Lower lobe of right lung (tissue), 2 donors: ENCODE results near the gene ZNF697. TPM values are rescaled to one million over a fixed set of nuclear protein-coding genes. Genes with fewer than 3 reads are reported as not detected.
"Not testable (repeated sequence)": the region's sequence is repeated elsewhere in the genome, so short reads cannot be mapped to it uniquely, and the experiment has no call there.

Experiments used
- ATAC-seq, 2 donors: fragments of 200-7000 bp; cut with Tn5 transposase; one replicate each; pipeline ENCODE4 v1.9.1; 2020 to 2022; ENCODE audit warnings: mild to moderate bottlenecking in 2 of 2, moderate library complexity in 2 of 2
- DNase-seq: peaks from one replicate; pipeline ENCODE4 v3.0.0-alpha.2; 2020
- H3K27ac ChIP-seq: fragments of 200-600 bp; one replicate; pipeline ENCODE4 v1.8.0; 2022
- H3K27me3 ChIP-seq: fragments of 200-600 bp; one replicate; pipeline ENCODE4 v1.8.0; 2022; ENCODE audit warnings: low read depth
- H3K36me3 ChIP-seq: fragments of 200-600 bp; one replicate; pipeline ENCODE4 v1.8.0; 2022; ENCODE audit warnings: mild to moderate bottlenecking
- H3K4me1 ChIP-seq: fragments of 200-600 bp; one replicate; pipeline ENCODE4 v1.8.0; 2022
- H3K4me3 ChIP-seq: fragments of 200-600 bp; one replicate; pipeline ENCODE4 v1.8.0; 2022; ENCODE audit warnings: mild to moderate bottlenecking
- H3K9me3 ChIP-seq: fragments of 200-600 bp; one replicate; pipeline ENCODE4 v1.8.0; 2022
- intact Hi-C: fragments of 100-400 bp; cut with DNase I; formaldehyde crosslinking; loops from one replicate; pipeline ENCODE4 v1.11.0; 2022
- total RNA-seq: library from RNA; stranded (reverse); fragmentation: NEBNext Ultra II Directional; extraction: Animal tissue kit (Norgen Biotek cat#: 25700); gene quantifications from one replicate; pipeline ENCODE4 v1.2.1, GENCODE V29; 2021
- TF ChIP-seq, protein P1 (sequence below): fragments of 200-600 bp; IDR thresholded peaks from one replicate; pipeline ENCODE4 v1.8.0; 2022; ENCODE audit warnings: antibody characterized with exemption, mild to moderate bottlenecking
- donor health status: DM: no; HTN: yes; CAD: no; lungs with severe emphysema.

The ZNF697 gene
- total RNA-seq, 1 donor from 2014 or later = 8.7 TPM

- TF ChIP-seq, protein P1, sequence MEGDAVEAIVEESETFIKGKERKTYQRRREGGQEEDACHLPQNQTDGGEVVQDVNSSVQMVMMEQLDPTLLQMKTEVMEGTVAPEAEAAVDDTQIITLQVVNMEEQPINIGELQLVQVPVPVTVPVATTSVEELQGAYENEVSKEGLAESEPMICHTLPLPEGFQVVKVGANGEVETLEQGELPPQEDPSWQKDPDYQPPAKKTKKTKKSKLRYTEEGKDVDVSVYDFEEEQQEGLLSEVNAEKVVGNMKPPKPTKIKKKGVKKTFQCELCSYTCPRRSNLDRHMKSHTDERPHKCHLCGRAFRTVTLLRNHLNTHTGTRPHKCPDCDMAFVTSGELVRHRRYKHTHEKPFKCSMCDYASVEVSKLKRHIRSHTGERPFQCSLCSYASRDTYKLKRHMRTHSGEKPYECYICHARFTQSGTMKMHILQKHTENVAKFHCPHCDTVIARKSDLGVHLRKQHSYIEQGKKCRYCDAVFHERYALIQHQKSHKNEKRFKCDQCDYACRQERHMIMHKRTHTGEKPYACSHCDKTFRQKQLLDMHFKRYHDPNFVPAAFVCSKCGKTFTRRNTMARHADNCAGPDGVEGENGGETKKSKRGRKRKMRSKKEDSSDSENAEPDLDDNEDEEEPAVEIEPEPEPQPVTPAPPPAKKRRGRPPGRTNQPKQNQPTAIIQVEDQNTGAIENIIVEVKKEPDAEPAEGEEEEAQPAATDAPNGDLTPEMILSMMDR = no peak
- H3K27ac ChIP-seq = no peak overlapping the region
- no peak for DNase-seq
- no peak overlapping the region for H3K4me3 ChIP-seq
- ATAC-seq = no peak
- H3K4me1 ChIP-seq = no peaks in the 10 kb centered on the region
- no peaks in the 10 kb centered on the region for H3K36me3 ChIP-seq
- intact Hi-C loops = no loop called here
- H3K27me3 ChIP-seq = no peaks in the 10 kb centered on the region
- H3K9me3 ChIP-seq = peaks cover 4% of the 10 kb centered on the region
Observed at GRCh38 chr1:119595168-119595567, 52.9 kb downstream of the ZNF697 start.

- ATAC-seq (no peak), DNase-seq (no peak)
- H3K4me1 ChIP-seq = no peaks in the 10 kb centered on the region
- no peaks in the 10 kb centered on the region for H3K27me3 ChIP-seq
- H3K9me3 ChIP-seq = peaks cover 4% of the 10 kb centered on the region
- no peak overlapping the region for H3K27ac ChIP-seq
- intact Hi-C loops = no loop called here
- no peaks in the 10 kb centered on the region for H3K36me3 ChIP-seq
- TF ChIP-seq, protein P1 = no peak
- H3K4me3 ChIP-seq = no peak overlapping the region
Observed at GRCh38 chr1:119594376-119594775, 53.7 kb downstream of the ZNF697 start.

DNA sequence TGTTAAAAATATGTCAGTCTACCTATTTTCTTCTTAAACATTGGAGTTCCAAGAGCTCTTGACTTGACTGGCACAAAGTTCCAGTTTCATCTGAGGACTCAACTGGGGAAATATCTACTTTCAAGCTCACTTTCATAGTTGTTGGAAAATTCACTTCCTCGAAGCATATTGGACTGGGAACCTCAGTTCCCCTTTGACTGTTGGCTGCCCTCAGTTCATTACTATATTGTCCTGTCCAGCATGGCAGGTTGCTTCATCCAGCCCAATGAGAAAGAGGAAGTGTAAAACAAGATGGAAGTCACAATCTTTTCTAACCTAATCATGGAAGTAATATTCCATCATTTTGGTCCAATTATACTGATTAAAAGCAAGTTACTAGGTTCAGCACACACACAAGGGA is 54.3 kb downstream of the ZNF697 start:
- no peaks in the 10 kb centered on the region for H3K4me1 ChIP-seq
- intact Hi-C loops = no loop called here
- no peaks in the 10 kb centered on the region for H3K27me3 ChIP-seq
- H3K27ac ChIP-seq = no peak overlapping the region
- no peak overlapping the region for H3K4me3 ChIP-seq
- no peaks in the 10 kb centered on the region for H3K36me3 ChIP-seq
- peaks cover 4% of the 10 kb centered on the region for H3K9me3 ChIP-seq
- TF ChIP-seq, protein P1 = no peak
- DNase-seq = no peak
- peak in 1 of 2 donors; percentile 56 for ATAC-seq

- Histone ChIP-seq H3K4me1 (peaks cover 5% of the 10 kb centered on the region), H3K36me3 (no peaks in the 10 kb centered on the region), H3K9me3 (peaks cover 4% of the 10 kb centered on the region), H3K4me3 (no peak overlapping the region), H3K27ac (no peak overlapping the region), H3K27me3 (no peaks in the 10 kb centered on the region)
- TF ChIP-seq, protein P1 = no peak
- ATAC-seq (peak in 1 of 2 donors; percentile 52), DNase-seq (no peak)
- intact Hi-C loops = no loop called here
Observed at GRCh38 chr1:119590393-119590792, 57.7 kb downstream of the ZNF697 start.

DNA sequence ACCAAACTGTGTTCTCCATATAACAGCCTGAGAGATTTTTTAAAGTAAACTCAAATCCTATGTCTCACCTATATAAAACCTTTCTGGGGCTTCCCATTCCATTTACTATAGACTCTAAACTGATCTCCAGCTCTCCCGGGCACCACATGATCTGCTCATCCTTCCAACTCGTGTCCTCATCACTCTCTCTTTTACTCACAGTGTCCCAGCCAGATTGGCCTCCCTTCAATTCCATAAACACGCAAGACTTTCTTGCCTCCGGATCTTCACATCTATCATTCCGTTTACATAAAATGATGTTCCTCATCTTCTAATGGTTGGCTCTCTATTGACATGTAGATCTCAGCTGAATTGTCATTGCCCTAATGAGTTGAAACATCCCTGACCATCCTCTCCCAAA is 59.4 kb downstream of the ZNF697 start:
- Histone ChIP-seq H3K4me1 (peaks cover 5% of the 10 kb centered on the region), H3K4me3 (no peak overlapping the region), H3K27me3 (no peaks in the 10 kb centered on the region), H3K27ac (no peak overlapping the region), H3K9me3 (peaks cover 1% of the 10 kb centered on the region), H3K36me3 (no peaks in the 10 kb centered on the region)
- TF ChIP-seq, protein P1 = no peak
- no peak for ATAC-seq
- no peak for DNase-seq
- intact Hi-C loops = no loop called here

GRCh38 chr1:119587341-119587740 is 60.7 kb downstream of the ZNF697 start:
- TF ChIP-seq, protein P1 = no peak
- Histone ChIP-seq H3K36me3 (no peaks in the 10 kb centered on the region), H3K4me1 (peaks cover 5% of the 10 kb centered on the region), H3K27me3 (no peaks in the 10 kb centered on the region), H3K27ac (no peak overlapping the region), H3K4me3 (no peak overlapping the region), H3K9me3 (no peaks in the 10 kb centered on the region)
- DNase-seq = no peak
- intact Hi-C loops = no loop called here
- ATAC-seq = no peak

- peak; percentile 20 to 24 for ATAC-seq
- H3K36me3 ChIP-seq, H3K9me3 ChIP-seq, H3K4me1 ChIP-seq, H3K4me3 ChIP-seq, intact Hi-C loops, H3K27me3 ChIP-seq, H3K27ac ChIP-seq, DNase-seq: not testable (repeated sequence)
Observed at GRCh38 chr1:119585801-119586200, 62.3 kb downstream of the ZNF697 start.
